GM12865 (cell line): ENCODE results near the gene KLC3.
"Not testable (repeated sequence)": the region's sequence is repeated elsewhere in the genome, so short reads cannot be mapped to it uniquely, and the experiment has no call there.

Source experiments
- DNase-seq: peaks from one replicate; pipeline ENCODE4 v3.0.0; 2010; ENCODE audit warnings: low read depth
- H3K4me3 ChIP-seq: 2 replicates; pipeline ENCODE4 v1.5.1; 2011; ENCODE audit warnings: mild to moderate bottlenecking, low read depth, low read length, control low read depth
- TF ChIP-seq, protein P1 (sequence below): IDR thresholded peaks from 2 replicates; pipeline ENCODE4 v1.5.1; 2011; ENCODE audit warnings: low read length, control low read depth, low read depth, inconsistent platforms; ENCODE audit not compliant: insufficient read depth; ENCODE audit errors: missing control alignments

The KLC3 gene

GRCh38 chr19:45327404-45328143 lies 13.0 kb upstream of the KLC3 start:
- no peak for DNase-seq
- TF ChIP-seq, protein P1, sequence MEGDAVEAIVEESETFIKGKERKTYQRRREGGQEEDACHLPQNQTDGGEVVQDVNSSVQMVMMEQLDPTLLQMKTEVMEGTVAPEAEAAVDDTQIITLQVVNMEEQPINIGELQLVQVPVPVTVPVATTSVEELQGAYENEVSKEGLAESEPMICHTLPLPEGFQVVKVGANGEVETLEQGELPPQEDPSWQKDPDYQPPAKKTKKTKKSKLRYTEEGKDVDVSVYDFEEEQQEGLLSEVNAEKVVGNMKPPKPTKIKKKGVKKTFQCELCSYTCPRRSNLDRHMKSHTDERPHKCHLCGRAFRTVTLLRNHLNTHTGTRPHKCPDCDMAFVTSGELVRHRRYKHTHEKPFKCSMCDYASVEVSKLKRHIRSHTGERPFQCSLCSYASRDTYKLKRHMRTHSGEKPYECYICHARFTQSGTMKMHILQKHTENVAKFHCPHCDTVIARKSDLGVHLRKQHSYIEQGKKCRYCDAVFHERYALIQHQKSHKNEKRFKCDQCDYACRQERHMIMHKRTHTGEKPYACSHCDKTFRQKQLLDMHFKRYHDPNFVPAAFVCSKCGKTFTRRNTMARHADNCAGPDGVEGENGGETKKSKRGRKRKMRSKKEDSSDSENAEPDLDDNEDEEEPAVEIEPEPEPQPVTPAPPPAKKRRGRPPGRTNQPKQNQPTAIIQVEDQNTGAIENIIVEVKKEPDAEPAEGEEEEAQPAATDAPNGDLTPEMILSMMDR = no peak

GRCh38 chr19:45331411-45331810 lies 9.1 kb upstream of the KLC3 start:
- TF ChIP-seq, protein P1 = no peak
- no peak overlapping the region for H3K4me3 ChIP-seq
- no peak for DNase-seq

More at GRCh38 chr19:45327404-45328143, 13.0 kb upstream of the KLC3 start:
- H3K4me3 ChIP-seq = no peak overlapping the region

DNA sequence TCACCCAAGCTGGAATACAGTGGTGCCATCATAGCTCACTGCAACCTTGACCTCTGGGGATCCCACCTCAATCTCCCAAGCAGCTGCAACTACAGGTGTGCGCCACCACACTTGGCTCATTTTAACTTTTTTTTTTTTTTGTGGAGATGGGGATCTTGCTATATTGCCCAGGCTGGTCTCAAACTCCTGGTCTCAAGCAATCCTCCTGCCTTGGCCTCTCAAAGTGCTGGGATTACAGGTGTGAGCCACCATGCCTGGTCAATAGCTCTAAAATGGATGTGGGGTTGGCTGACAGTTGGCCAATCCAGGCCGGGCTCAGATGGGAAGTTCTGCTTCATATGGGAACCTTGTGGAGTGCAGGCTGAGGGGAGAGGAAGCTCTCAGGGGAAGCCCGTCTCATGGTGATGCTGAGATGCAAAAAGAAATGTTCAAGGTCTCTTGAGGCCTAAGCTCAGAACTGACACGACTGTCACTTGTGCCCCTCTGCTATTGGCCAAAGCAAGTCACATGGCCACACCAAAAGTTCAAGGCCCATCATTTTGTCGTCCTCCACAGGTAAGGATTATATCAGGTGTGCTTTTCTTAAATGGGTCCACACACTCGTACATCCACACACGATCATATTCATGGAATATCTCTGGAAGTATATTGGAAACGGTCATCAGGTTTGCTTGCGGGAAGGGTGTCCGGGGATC lies 6.8 kb upstream of the KLC3 start:
- H3K4me3 ChIP-seq = no peak overlapping the region
- TF ChIP-seq, protein P1 = no peak
- no peak for DNase-seq

GRCh38 chr19:45334881-45335280 lies 5.7 kb upstream of the KLC3 start:
- DNase-seq, H3K4me3 ChIP-seq: not testable (repeated sequence)

GRCh38 chr19:45336696-45337251 lies 3.8 kb upstream of the KLC3 start:
- DNase-seq = no peak
- no peak overlapping the region for H3K4me3 ChIP-seq
- TF ChIP-seq, protein P1 = no peak

DNA sequence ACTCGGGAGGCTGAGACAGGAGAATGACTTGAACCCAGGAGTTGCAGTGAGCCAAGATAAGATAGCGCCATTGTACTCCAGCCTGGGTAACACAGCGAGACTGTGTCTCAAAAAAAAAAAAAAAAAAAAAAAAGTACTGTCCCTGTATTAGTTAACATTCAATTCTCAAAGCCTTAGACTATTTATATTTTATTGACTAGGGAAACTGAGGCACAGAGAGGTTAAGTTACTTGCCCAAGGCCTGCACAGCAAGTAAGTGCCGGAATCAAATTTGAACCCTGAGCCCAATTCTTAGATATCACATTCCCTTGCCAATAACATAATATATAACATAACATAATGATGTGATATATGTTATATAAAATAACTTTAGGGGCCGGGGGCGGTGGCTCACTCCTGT lies 921 bp upstream of the KLC3 start:
- no peak for DNase-seq
- H3K4me3 ChIP-seq = no peak overlapping the region
- TF ChIP-seq, protein P1 = no peak

- no peak for DNase-seq
- no peak overlapping the region for H3K4me3 ChIP-seq
- TF ChIP-seq, protein P1 = no peak
These were observed 426 bp downstream of the KLC3 start for GRCh38 chr19:45340899-45341453.
